Osteocyte (in vitro differentiated cells): ENCODE data around the gene ANKS1B. TPM values are rescaled to one million over a fixed set of nuclear protein-coding genes. Genes with fewer than 3 reads are reported as not detected.

Experiments used
- DNase-seq: peaks from one replicate; pipeline ENCODE4 v3.0.0; 2021; ENCODE audit warnings: mixed read lengths; ENCODE audit not compliant: unreplicated experiment; ENCODE audit errors: extremely low spot score
- H3K27ac Mint-ChIP-seq: one replicate; pipeline ENCODE4 v1.8.0; 2021; ENCODE audit warnings: mild to moderate bottlenecking, mixed read lengths; ENCODE audit not compliant: unreplicated experiment
- H3K27me3 Mint-ChIP-seq: one replicate; pipeline ENCODE4 v1.8.0; 2021; ENCODE audit warnings: mixed read lengths; ENCODE audit not compliant: unreplicated experiment
- H3K36me3 Mint-ChIP-seq: one replicate; pipeline ENCODE4 v1.8.0; 2021; ENCODE audit warnings: mixed read lengths; ENCODE audit not compliant: unreplicated experiment
- H3K4me1 Mint-ChIP-seq: one replicate; pipeline ENCODE4 v1.8.0; 2021; ENCODE audit warnings: mixed read lengths; ENCODE audit not compliant: unreplicated experiment
- H3K4me3 Mint-ChIP-seq: one replicate; pipeline ENCODE4 v1.8.0; 2021; ENCODE audit warnings: mild to moderate bottlenecking, moderate library complexity, mixed read lengths; ENCODE audit not compliant: unreplicated experiment
- H3K9me3 Mint-ChIP-seq: one replicate; pipeline ENCODE4 v1.8.0; 2021; ENCODE audit warnings: mixed read lengths; ENCODE audit not compliant: unreplicated experiment
- CTCF ChIP-seq: fragments of 200-600 bp; sonication (generic); IDR thresholded peaks from 2 replicates; pipeline ENCODE4 v1.5.0; 2021; ENCODE audit warnings: antibody characterized with exemption, mild to moderate bottlenecking, moderate library complexity
- total RNA-seq: library from RNA; stranded (reverse); gene quantifications from 2 replicates; pipeline ENCODE4 v1.2.1, GENCODE V29; 2021

The ANKS1B gene
- total RNA-seq, 1 donor from 2014 or later = 0.70 TPM

- no peak for TF ChIP-seq CTCF
- Mint-ChIP-seq H3K4me3 (no peak overlapping the region), H3K36me3 (no peaks in the 10 kb centered on the region), H3K4me1 (peaks cover 2% of the 10 kb centered on the region), H3K27me3 (no peaks in the 10 kb centered on the region), H3K27ac (no peak overlapping the region), H3K9me3 (no peaks in the 10 kb centered on the region)
- DNase-seq = no peak
These were observed 66.9 kb downstream of the ANKS1B start for GRCh38 chr12:99917711-99918402.

GRCh38 chr12:99916555-99916954 lies 68.2 kb downstream of the ANKS1B start:
- no peak overlapping the region for H3K4me3 Mint-ChIP-seq

GRCh38 chr12:99915251-99916082 lies 69.3 kb downstream of the ANKS1B start:
- no peaks in the 10 kb centered on the region for H3K36me3 Mint-ChIP-seq
- TF ChIP-seq CTCF = no peak
- H3K9me3 Mint-ChIP-seq = no peaks in the 10 kb centered on the region
- no peaks in the 10 kb centered on the region for H3K27me3 Mint-ChIP-seq
- H3K27ac Mint-ChIP-seq = no peak overlapping the region
- H3K4me3 Mint-ChIP-seq = no peak overlapping the region
- DNase-seq = no peak
- H3K4me1 Mint-ChIP-seq = peaks cover 7% of the 10 kb centered on the region

More at GRCh38 chr12:99916555-99916954, 68.2 kb downstream of the ANKS1B start:
- Mint-ChIP-seq H3K27me3 (no peaks in the 10 kb centered on the region), H3K27ac (no peak overlapping the region), H3K9me3 (no peaks in the 10 kb centered on the region), H3K36me3 (no peaks in the 10 kb centered on the region), H3K4me1 (peaks cover 3% of the 10 kb centered on the region)
- no peak for DNase-seq
- no peak for TF ChIP-seq CTCF

- Mint-ChIP-seq H3K27ac (no peak overlapping the region), H3K4me1 (peaks cover 9% of the 10 kb centered on the region), H3K4me3 (no peak overlapping the region), H3K9me3 (no peaks in the 10 kb centered on the region), H3K36me3 (no peaks in the 10 kb centered on the region), H3K27me3 (no peaks in the 10 kb centered on the region)
- no peak for TF ChIP-seq CTCF
- DNase-seq = no peak
These were observed 70.5 kb downstream of the ANKS1B start for GRCh38 chr12:99914206-99914605.

- Mint-ChIP-seq H3K9me3 (no peaks in the 10 kb centered on the region), H3K36me3 (no peaks in the 10 kb centered on the region), H3K4me1 (peaks cover 18% of the 10 kb centered on the region), H3K4me3 (no peak overlapping the region), H3K27ac (no peak overlapping the region), H3K27me3 (no peaks in the 10 kb centered on the region)
- no peak for TF ChIP-seq CTCF
- no peak for DNase-seq
These were observed 72.8 kb downstream of the ANKS1B start for GRCh38 chr12:99911967-99912366.
